GF-D8 (cell line): Measurements from ENCODE around the gene RABL6.
"Not testable (repeated sequence)": the region's sequence is repeated elsewhere in the genome, so short reads cannot be mapped to it uniquely, and the experiment has no call there.

Experiments used
- DNase-seq: peaks from one replicate; lab custom pipeline; 2025; lab: John Stamatoyannopoulos, UW

The RABL6 gene

GRCh38 chr9:136882109-136882946 lies 74.6 kb downstream of the RABL6 start:
- DNase-seq = no peak

GRCh38 chr9:136882947-136883283 lies 75.2 kb downstream of the RABL6 start:
- not testable (repeated sequence) for DNase-seq

GRCh38 chr9:136883670-136884069 lies 75.9 kb downstream of the RABL6 start:
- DNase-seq = not testable (repeated sequence)

- DNase-seq = peak; percentile 90
Measured at GRCh38 chr9:136885950-136886578, 78.3 kb downstream of the RABL6 start, which contains the start of gene TRAF2. Gene TRAF2 (plus strand): TSS chr9:136886516. CDS start chr9:136898741, 12,225 bp downstream.

GRCh38 chr9:136886610-136887597 lies 79.2 kb downstream of the RABL6 start:
- no peak for DNase-seq

- no peak for DNase-seq
Measured at GRCh38 chr9:136888454-136888853, 80.7 kb downstream of the RABL6 start.

GRCh38 chr9:136889858-136890257 lies 82.1 kb downstream of the RABL6 start:
- no peak for DNase-seq

- DNase-seq = no peak
Measured at GRCh38 chr9:136890661-136891060, 82.9 kb downstream of the RABL6 start.
